H1 (cell line): Measurements from ENCODE around the gene SLC12A4. TPM values are rescaled to one million over a fixed set of nuclear protein-coding genes. Genes with fewer than 3 reads are reported as not detected.
A peak's percentile ranks its signal among the peaks of the same experiment; 100 is the strongest.

Source experiments
- CTCF ChIA-PET: fragments of 300-600 bp; sonication (Branson Sonifier 250); formaldehyde crosslinking; loops from one replicate; lab custom pipeline; 2021; ENCODE audit not compliant: partially characterized antibody; lab: Charles Lee
- POLR2A ChIA-PET: fragments of 300-600 bp; sonication (Branson Sonifier 250); formaldehyde crosslinking; loops from one replicate; lab custom pipeline; 2021; ENCODE audit warnings: inconsistent platforms; ENCODE audit not compliant: partially characterized antibody; lab: Charles Lee
- DNase-seq, 2 experiments: peaks; one replicate each; pipeline versions ENCODE4 v3.0.0 to v3.0.0-alpha.2; 2010 to 2022; ENCODE audit warnings: low spot score in 2 of 2, low read depth in 1 of 2, mixed read lengths in 1 of 2
- FAIRE-seq: peaks from 2 replicates; lab custom pipeline; 2011; peaks lifted over from hg19 to GRCh38; lab: Jason Lieb, UNC
- H2AFZ ChIP-seq: 2 replicates; pipeline ENCODE4 v1.8.1; 2012; ENCODE audit warnings: low read length, inconsistent platforms
- H2AK5ac ChIP-seq: 2 replicates; pipeline ENCODE4 v1.6.1; 2013; ENCODE audit warnings: low read depth, low read length
- H2BK120ac ChIP-seq: replicated peaks from 2 replicates; pipeline ENCODE3; 2013; ENCODE audit warnings: low read depth, low read length, inconsistent platforms
- H2BK12ac ChIP-seq: 2 replicates; pipeline ENCODE4 v1.6.1; 2013; ENCODE audit warnings: low read depth, low read length
- H2BK15ac ChIP-seq: 2 replicates; pipeline ENCODE4 v1.6.1; 2013; ENCODE audit warnings: low read length
- H2BK20ac ChIP-seq: 2 replicates; pipeline ENCODE4 v1.6.1; 2013; ENCODE audit warnings: low read length
- H2BK5ac ChIP-seq: 2 replicates; pipeline ENCODE4 v1.6.1; 2013; ENCODE audit warnings: low read depth, low read length
- H3K14ac ChIP-seq: 2 replicates; pipeline ENCODE4 v1.6.1; 2013; ENCODE audit warnings: inconsistent platforms; ENCODE audit not compliant: insufficient read length
- H3K18ac ChIP-seq: 2 replicates; pipeline ENCODE4 v1.6.1; 2013; ENCODE audit warnings: low read length; ENCODE audit errors: extremely low read depth
- H3K23ac ChIP-seq: 2 replicates; pipeline ENCODE4 v1.6.1; 2013; ENCODE audit warnings: inconsistent platforms; ENCODE audit not compliant: insufficient read length
- H3K23me2 ChIP-seq: 2 replicates; pipeline ENCODE4 v1.6.1; 2013; ENCODE audit warnings: low read depth, low read length
- H3K27ac ChIP-seq: 2 replicates; pipeline ENCODE4 v1.6.1; 2011; ENCODE audit warnings: low read depth, low read length, inconsistent platforms
- H3K27me3 ChIP-seq, 4 experiments: replicated peaks in 1 of 4; 1 replicate in 1 of 4; 2 replicates in 3 of 4; pipeline versions ENCODE4 v1.6.1 to v1.8.1; 2011 to 2013; ENCODE audit warnings: low read length in 3 of 4, mild to moderate bottlenecking in 3 of 4, inconsistent platforms in 2 of 4, mixed read lengths in 2 of 4, moderate library complexity in 1 of 4; ENCODE audit not compliant: control insufficient read depth in 3 of 4, insufficient read depth in 3 of 4; ENCODE audit errors: extremely low read depth in 1 of 4
- H3K36me3 ChIP-seq, 4 experiments: 2 replicates each; pipeline versions ENCODE4 v1.6.1 to v1.8.1; 2011 to 2013; ENCODE audit warnings: mild to moderate bottlenecking in 4 of 4, low read length in 3 of 4, moderate library complexity in 2 of 4, control low read depth in 1 of 4, inconsistent platforms in 1 of 4; ENCODE audit not compliant: insufficient read depth in 4 of 4, control insufficient read depth in 2 of 4
- H3K4ac ChIP-seq: replicated peaks from 2 replicates; pipeline ENCODE3; 2013; ENCODE audit warnings: low read length, low read depth, mixed read lengths, inconsistent platforms; ENCODE audit not compliant: insufficient read length
- H3K4me1 ChIP-seq, 4 experiments: replicated peaks in 1 of 4; 1 replicate in 1 of 4; 2 replicates in 3 of 4; pipeline versions ENCODE4 v1.6.1 to v1.8.1; 2011 to 2013; ENCODE audit warnings: low read length in 3 of 4, inconsistent platforms in 2 of 4, mixed read lengths in 1 of 4; ENCODE audit not compliant: insufficient read depth in 4 of 4, control insufficient read depth in 3 of 4
- H3K4me2 ChIP-seq, 2 experiments: 2 replicates each; pipeline versions ENCODE4 v1.6.1 to v1.8.1; 2011 to 2013; ENCODE audit warnings: low read depth in 2 of 2, low read length in 2 of 2, control low read depth in 1 of 2, inconsistent platforms in 1 of 2, mild to moderate bottlenecking in 1 of 2; ENCODE audit not compliant: insufficient read depth in 1 of 2
- H3K4me3 ChIP-seq, 4 experiments: fragments of 200-600, 300-600 bp in 1 of 4; sonication (generic), shearing (Covaris generic), sonication (Bioruptor Twin) in 1 of 4; 2 replicates each; pipeline versions ENCODE4 v1.5.1 to v1.8.1; 2011 to 2016; ENCODE audit warnings: low read length in 4 of 4, low read depth in 3 of 4, control low read depth in 2 of 4, inconsistent platforms in 2 of 4, mild to moderate bottlenecking in 2 of 4, mixed read lengths in 1 of 4, moderate library complexity in 1 of 4; ENCODE audit not compliant: insufficient read depth in 2 of 4; ENCODE audit errors: extremely low read depth in 1 of 4
- H3K56ac ChIP-seq: replicated peaks from 2 replicates; pipeline ENCODE3; 2013; ENCODE audit warnings: low read depth, mild to moderate bottlenecking, mixed read lengths, low read length, inconsistent platforms; ENCODE audit not compliant: insufficient read length
- H3K79me1 ChIP-seq: 2 replicates; pipeline ENCODE4 v1.6.1; 2013; ENCODE audit warnings: low read depth, low read length, control low read depth
- H3K79me2 ChIP-seq, 2 experiments: 2 replicates each; pipeline versions ENCODE4 v1.6.1 to v1.8.1; 2012 to 2013; ENCODE audit warnings: low read length in 2 of 2, mild to moderate bottlenecking in 2 of 2, inconsistent platforms in 1 of 2; ENCODE audit not compliant: insufficient read depth in 2 of 2, control insufficient read depth in 1 of 2
- H3K9ac ChIP-seq, 4 experiments: replicated peaks in 1 of 4; 1 replicate in 1 of 4; 2 replicates in 3 of 4; pipeline versions ENCODE4 v1.6.1 to v1.8.1; 2011 to 2013; ENCODE audit warnings: low read depth in 3 of 4, low read length in 3 of 4, control low read depth in 2 of 4, mild to moderate bottlenecking in 2 of 4, moderate library complexity in 2 of 4, inconsistent platforms in 1 of 4; ENCODE audit errors: extremely low read depth in 1 of 4
- H3K9me3 ChIP-seq, 2 experiments: 2 replicates each; pipeline versions ENCODE4 v1.6.1 to v1.8.1; 2012 to 2013; ENCODE audit warnings: mild to moderate bottlenecking in 2 of 2, moderate library complexity in 2 of 2, control low read depth in 1 of 2, inconsistent platforms in 1 of 2, low read depth in 1 of 2, low read length in 1 of 2, mixed read lengths in 1 of 2; ENCODE audit not compliant: insufficient read depth in 2 of 2
- H4K20me1 ChIP-seq, 2 experiments: replicated peaks in 1 of 2; 2 replicates each; pipeline versions ENCODE3 to v1.8.1; 2011 to 2013; ENCODE audit warnings: inconsistent platforms in 2 of 2, low read length in 2 of 2, mild to moderate bottlenecking in 1 of 2; ENCODE audit not compliant: insufficient read depth in 2 of 2, control insufficient read depth in 1 of 2
- H4K5ac ChIP-seq: 2 replicates; pipeline ENCODE4 v1.6.1; 2013; ENCODE audit warnings: low read length, low read depth, mixed read lengths, inconsistent platforms; ENCODE audit not compliant: insufficient read length
- H4K8ac ChIP-seq: 2 replicates; pipeline ENCODE4 v1.8.0; 2013; ENCODE audit warnings: mild to moderate bottlenecking, moderate library complexity, low read length, inconsistent platforms; ENCODE audit not compliant: insufficient read depth; ENCODE audit errors: extremely low read depth
- H4K91ac ChIP-seq: replicated peaks from 2 replicates; pipeline ENCODE3; 2013; ENCODE audit warnings: low read length, mixed read lengths, inconsistent platforms; ENCODE audit not compliant: insufficient read length
- BACH1 ChIP-seq: IDR thresholded peaks from 2 replicates; pipeline ENCODE4 v1.6.1; 2012; ENCODE audit warnings: low read length, improper control_type of control experiment
- CTBP2 ChIP-seq: IDR thresholded peaks from 2 replicates; pipeline ENCODE4 v1.7.0; 2011; ENCODE audit warnings: borderline replicate concordance, mild to moderate bottlenecking, moderate library complexity, mixed read lengths, low read length; ENCODE audit not compliant: insufficient read depth, insufficient read length
- EP300 ChIP-seq, 2 experiments: IDR thresholded peaks; 1 replicate in 1 of 2; 2 replicates in 1 of 2; pipeline ENCODE4 v1.6.1; 2011 to 2012; ENCODE audit warnings: low read depth in 2 of 2, low read length in 2 of 2, mild to moderate bottlenecking in 2 of 2, borderline replicate concordance in 1 of 2, inconsistent platforms in 1 of 2, moderate library complexity in 1 of 2
- FOSL1 ChIP-seq: IDR thresholded peaks from 2 replicates; pipeline ENCODE4 v1.6.1; 2011; ENCODE audit warnings: mild to moderate bottlenecking, low read depth, low read length, moderate library complexity; ENCODE audit not compliant: insufficient read depth
- GTF2F1 ChIP-seq: IDR thresholded peaks from 2 replicates; pipeline ENCODE4 v1.6.1; 2012; ENCODE audit warnings: low read depth, low read length, improper control_type of control experiment, borderline replicate concordance
- HDAC2 ChIP-seq, 2 experiments: fragments of 300-600 bp in 1 of 2; sonication (generic) in 1 of 2; IDR thresholded peaks; 2 replicates each; pipeline ENCODE4 v1.6.1; 2011 to 2012; ENCODE audit warnings: low read depth in 2 of 2, low read length in 2 of 2, mild to moderate bottlenecking in 2 of 2, moderate library complexity in 2 of 2, borderline replicate concordance in 1 of 2, inconsistent platforms in 1 of 2
- JUN ChIP-seq: IDR thresholded peaks from 2 replicates; pipeline ENCODE4 v1.6.1; 2011; ENCODE audit warnings: low read depth, mild to moderate bottlenecking, improper control_type of control experiment, low read length
- POLR2A ChIP-seq, 2 experiments: IDR thresholded peaks; 1 replicate in 1 of 2; 2 replicates in 1 of 2; pipeline ENCODE4 v1.6.1; 2011; ENCODE audit warnings: low read depth in 2 of 2, low read length in 2 of 2, mild to moderate bottlenecking in 2 of 2; ENCODE audit errors: control extremely low read depth in 1 of 2
- RXRA ChIP-seq: IDR thresholded peaks from 2 replicates; pipeline ENCODE4 v1.6.1; 2011; ENCODE audit warnings: low read depth, mild to moderate bottlenecking, low read length, moderate library complexity; ENCODE audit not compliant: insufficient read depth
- SP1 ChIP-seq: IDR thresholded peaks from 2 replicates; pipeline ENCODE4 v1.6.1; 2011; ENCODE audit warnings: low read depth, low read length
- YY1 ChIP-seq: IDR thresholded peaks from 2 replicates; pipeline ENCODE4 v1.6.1; 2011; ENCODE audit warnings: low read depth, mild to moderate bottlenecking, low read length
- WGBS, 2 experiments: shearing (Covaris generic) in 1 of 2; methylation state at CpG; one replicate each; pipeline versions ENCODE4 v1.1.6 to v1.1.7; 2013 to 2015; ENCODE audit warnings: low lambda C conversion rate in 2 of 2, mixed read lengths in 2 of 2, inconsistent platforms in 1 of 2, low coverage in 1 of 2, missing lambda C conversion rate in 1 of 2; ENCODE audit not compliant: insufficient replicate concordance in 2 of 2, insufficient coverage in 1 of 2, insufficient read length in 1 of 2; ENCODE audit errors: extremely low coverage in 1 of 2, missing lambda C conversion rate in 1 of 2; 5-methylcytosine and 5-hydroxymethylcytosine counted together
- polyA plus RNA-seq, 7 experiments: library from polyadenylated mRNA; depleted of rRNA in 3 of 7; stranded (reverse) in 5 of 7; unstranded in 2 of 7; fragments of >200 nt in 5 of 7; fragments of 200-250 nt in 2 of 7; gene quantifications; 1 replicate in 5 of 7; 2 replicates in 1 of 7; 4 replicates in 1 of 7; pipeline versions ENCODE4 v1.2.1 to v1.2.3, GENCODE V29; 2011 to 2013; ENCODE audit warnings: missing spikeins in 2 of 7, mixed read lengths in 2 of 7
- total RNA-seq: library from RNA; stranded (reverse); fragmentation: NEBNext Ultra II Directional; extraction: Animal tissue kit (Norgen Biotek cat#: 25700); gene quantifications from 2 replicates; pipeline ENCODE4 v1.2.1, GENCODE V29; 2021

SLC12A4 gene
- total and polyA plus RNA-seq, 2 of the 8 experiments (the other 6 are each of a cell fraction or from before 2014, with no cell fraction given), result 41.3 to 49.3 TPM

DNA sequence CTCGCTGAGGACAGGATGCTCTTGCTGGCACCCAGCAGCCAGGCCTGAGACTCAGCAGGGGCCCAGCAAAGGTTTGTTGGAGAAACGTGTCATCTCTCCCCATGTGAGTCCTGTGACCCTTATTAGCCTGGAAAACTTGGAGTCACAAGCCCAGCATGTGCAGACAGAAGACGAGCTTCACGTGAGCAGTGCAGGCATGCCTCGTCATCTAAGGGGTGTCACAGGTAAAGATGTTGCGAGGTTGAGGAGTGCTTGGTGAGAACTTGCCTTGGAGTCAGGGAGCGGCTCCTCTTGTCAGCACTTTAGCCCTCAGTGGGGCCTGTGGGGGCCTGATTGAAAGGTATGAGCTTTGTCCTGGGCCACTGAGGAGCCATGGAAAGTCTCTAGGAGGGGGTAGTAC, 34.6 kb downstream of the SLC12A4 start:
- H3K4me3 ChIP-seq, result no peak overlapping the region
- peaks cover 4% of the 10 kb centered on the region; the same call in 1 of the 2 replicates for H3K79me1 ChIP-seq
- no peak overlapping the region for H3K4ac ChIP-seq
- H3K9me3 ChIP-seq, result no peaks in the 10 kb centered on the region
- no peak overlapping the region for H3K14ac ChIP-seq
- no peak overlapping the region for H2BK120ac ChIP-seq
- H4K20me1 ChIP-seq, result peaks cover 1 to 14% of the 10 kb centered on the region in 2 experiments
- H4K8ac ChIP-seq, result no peak overlapping the region
- H3K4me2 ChIP-seq, result peak overlapping the region in 1 of 2 experiments; percentile 96; a peak in 1 of 4 replicates
- ChIA-PET CTCF (interaction anchor here (0.7 to 27.1 kb wide), 16 partner anchors 9 to 413 kb away, joined by 3 to 623 read pairs (median 4); partner anchors contain the start of genes EDC4, LCAT, NRN1L and PSKH1), POLR2A (interaction anchor here (0.6 to 4.2 kb wide), 13 partner anchors 8 to 287 kb away, joined by 3 to 47 read pairs (median 4); partner anchors contain the start of genes EDC4, NRN1L, PSKH1 and RANBP10)
- no peak overlapping the region for H2BK12ac ChIP-seq
- no peak overlapping the region for H3K9ac ChIP-seq
- H3K56ac ChIP-seq, result no peak overlapping the region
- TF ChIP-seq JUN (no peak), RXRA (no peak), CTBP2 (no peak), HDAC2 (IDR thresholded peaks at IDR 0.05; ENCODE audit: borderline replicate concordance in 1 of 2, low read depth in 2 of 2, low read length in 2 of 2) (no peak), BACH1 (no peak), EP300 (IDR thresholded peaks at IDR 0.05; ENCODE audit: borderline replicate concordance in 1 of 2, low read depth in 2 of 2, low read length in 2 of 2) (no peak), SP1 (no peak), FOSL1 (no peak), GTF2F1 (no peak), YY1 (no peak), POLR2A (IDR thresholded peaks at IDR 0.05; ENCODE audit: control extremely low read depth in 1 of 2, low read depth in 2 of 2, low read length in 2 of 2) (no peak)
- TF ChIP-seq, all 59 proteins: peak for 0
- FAIRE-seq (no peak), DNase-seq (no peak)
- Histone ChIP-seq H2BK20ac (no peak overlapping the region), H3K18ac (no peak overlapping the region), H3K79me2 (0 out of 4 replicates have a peak, but pooled peaks cover 0 to 3% of the 10 kb centered on the region in 2 experiments), H2AFZ (no peak overlapping the region), H3K23ac (no peak overlapping the region), H2BK15ac (no peak overlapping the region), H4K91ac (no peak overlapping the region), H2AK5ac (no peak overlapping the region), H2BK5ac (no peak overlapping the region), H3K27me3 (no peaks in the 10 kb centered on the region), H3K36me3 (no peaks in the 10 kb centered on the region), H3K4me1 (peaks cover 0 to 15% (median 8%) of the 10 kb centered on the region in 4 experiments; a peak in 5 of 7 replicates), H4K5ac (no peak overlapping the region), H3K23me2 (peaks cover 18% of the 10 kb centered on the region), H3K27ac (no peak overlapping the region)
- 90% methylated on average over 7 of the region's 7 CpGs; no CpG with 5 or more reads in 1 of the 2 experiments for WGBS, 2 experiments
